Measurements from ENCODE around the gene RAPGEF3.

Gene RAPGEF3

GRCh38 chr12:47705566-47706425 lies 52.9 kb downstream of the RAPGEF3 start, which contains the start of gene RPAP3:
RPAP3 (minus strand) TSS chr12:47706030; CDS start chr12:47702840, 3,190 bp downstream.
- peak; percentile 98 for DNase-seq (ENCODE audit: low read depth)
- peak within 1 kb of the TSS; percentile 96 for H3K4me3 ChIP-seq (ENCODE audit: low read depth, low read length)
- TF ChIP-seq MAX (IDR thresholded peaks at IDR 0.05; ENCODE audit: low read depth, low read length) (peak; percentile 80), CTCF (IDR thresholded peaks at IDR 0.05; ENCODE audit: low read depth, low read length) (peak; percentile 36), MYC (IDR thresholded peaks at IDR 0.05; ENCODE audit: low read depth, low read length) (peak; percentile 95), POLR2A (IDR thresholded peaks at IDR 0.05; ENCODE audit: extremely low read depth, insufficient read length) (peak; percentile 99)

DNA sequence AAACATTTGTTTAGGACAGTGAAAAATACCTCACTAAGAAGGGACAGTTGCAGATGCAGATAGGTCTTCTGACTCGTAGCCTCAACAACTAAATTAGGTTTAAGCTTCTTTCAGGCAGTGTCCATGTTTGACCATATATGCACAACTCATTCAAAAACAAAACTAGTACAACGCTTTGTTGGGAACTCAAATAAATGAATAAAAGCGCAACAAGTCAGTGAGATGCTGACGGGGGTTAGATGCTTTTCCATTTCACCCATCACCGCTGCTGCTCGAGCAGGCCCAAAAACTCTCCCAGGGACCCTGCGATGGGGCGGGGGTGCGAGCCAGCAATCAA lies 53.5 kb downstream of the RAPGEF3 start:
- no peak for DNase-seq (ENCODE audit: low read depth)
- H3K4me3 ChIP-seq (ENCODE audit: low read depth, low read length), result peak overlapping the region; percentile 96
- TF ChIP-seq POLR2A (IDR thresholded peaks at IDR 0.05; ENCODE audit: extremely low read depth, insufficient read length) (no peak), MYC (IDR thresholded peaks at IDR 0.05; ENCODE audit: low read depth, low read length) (no peak), CTCF (IDR thresholded peaks at IDR 0.05; ENCODE audit: low read depth, low read length) (no peak), MAX (IDR thresholded peaks at IDR 0.05; ENCODE audit: low read depth, low read length) (no peak)

GRCh38 chr12:47704719-47705118 lies 54.0 kb downstream of the RAPGEF3 start:
- TF ChIP-seq MAX (IDR thresholded peaks at IDR 0.05; ENCODE audit: low read depth, low read length) (no peak), POLR2A (IDR thresholded peaks at IDR 0.05; ENCODE audit: extremely low read depth, insufficient read length) (no peak), MYC (IDR thresholded peaks at IDR 0.05; ENCODE audit: low read depth, low read length) (no peak), CTCF (IDR thresholded peaks at IDR 0.05; ENCODE audit: low read depth, low read length) (no peak)
- DNase-seq (ENCODE audit: low read depth), result no peak

GRCh38 chr12:47700263-47700662 lies 58.4 kb downstream of the RAPGEF3 start:
- DNase-seq (ENCODE audit: low read depth), result no peak
- TF ChIP-seq MYC (IDR thresholded peaks at IDR 0.05; ENCODE audit: low read depth, low read length) (no peak), POLR2A (IDR thresholded peaks at IDR 0.05; ENCODE audit: extremely low read depth, insufficient read length) (no peak), CTCF (IDR thresholded peaks at IDR 0.05; ENCODE audit: low read depth, low read length) (no peak), MAX (IDR thresholded peaks at IDR 0.05; ENCODE audit: low read depth, low read length) (no peak)
- H3K4me3 ChIP-seq (ENCODE audit: low read depth, low read length), result no peak overlapping the region

More at GRCh38 chr12:47704719-47705118, 54.0 kb downstream of the RAPGEF3 start:
- peak overlapping the region; percentile 96 for H3K4me3 ChIP-seq (ENCODE audit: low read depth, low read length)

DNA sequence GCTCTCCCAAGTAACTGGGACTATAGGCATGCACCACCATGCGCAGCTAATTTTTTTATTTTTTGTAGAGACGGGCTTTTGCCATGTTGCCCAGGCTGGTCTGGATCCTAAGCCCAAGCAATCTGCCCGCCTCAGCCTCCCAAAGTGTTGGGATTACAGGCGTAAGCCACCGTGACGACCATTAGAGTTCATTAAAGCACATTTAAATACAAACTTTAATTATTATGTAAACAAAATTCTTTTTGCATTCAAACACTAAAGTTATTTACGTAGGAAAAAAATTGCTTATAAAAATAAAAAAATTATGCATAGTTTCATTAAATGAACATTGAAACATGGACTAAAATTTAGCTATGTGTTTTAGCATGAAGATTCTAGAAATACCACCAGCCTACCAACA lies 60.0 kb downstream of the RAPGEF3 start:
- no peak for DNase-seq (ENCODE audit: low read depth)

More for the DNA sequence above, 60.0 kb downstream of the RAPGEF3 start:
- H3K4me3 ChIP-seq (ENCODE audit: low read depth, low read length), result no peak overlapping the region
- TF ChIP-seq MYC (IDR thresholded peaks at IDR 0.05; ENCODE audit: low read depth, low read length) (no peak), MAX (IDR thresholded peaks at IDR 0.05; ENCODE audit: low read depth, low read length) (no peak), CTCF (IDR thresholded peaks at IDR 0.05; ENCODE audit: low read depth, low read length) (no peak), POLR2A (IDR thresholded peaks at IDR 0.05; ENCODE audit: extremely low read depth, insufficient read length) (no peak)
